Nephron progenitor cell (in vitro differentiated cells): ENCODE results near the gene PDE6C.
A peak's percentile ranks its signal among the peaks of the same experiment; 100 is the strongest.
"Not testable (repeated sequence)": the region's sequence is repeated elsewhere in the genome, so short reads cannot be mapped to it uniquely, and the experiment has no call there.

ENCODE experiments used
- DNase-seq: peaks from one replicate; pipeline ENCODE4 v3.0.0; 2021
- H3K27ac Mint-ChIP-seq: 2 replicates; pipeline ENCODE4 v1.8.0; 2021; ENCODE audit warnings: mild to moderate bottlenecking, moderate library complexity, mixed read lengths
- H3K27me3 Mint-ChIP-seq: 2 replicates; pipeline ENCODE4 v1.8.0; 2021; ENCODE audit warnings: mild to moderate bottlenecking, low read depth, mixed read lengths; ENCODE audit not compliant: poor library complexity
- H3K36me3 Mint-ChIP-seq: 2 replicates; pipeline ENCODE4 v1.8.0; 2021; ENCODE audit warnings: low read depth, mixed read lengths
- H3K4me1 Mint-ChIP-seq: 2 replicates; pipeline ENCODE4 v1.8.0; 2021; ENCODE audit warnings: mixed read lengths
- H3K4me3 Mint-ChIP-seq: 2 replicates; pipeline ENCODE4 v1.8.0; 2021; ENCODE audit warnings: mild to moderate bottlenecking, moderate library complexity, mixed read lengths
- H3K9me3 Mint-ChIP-seq: 2 replicates; pipeline ENCODE4 v1.8.0; 2021; ENCODE audit warnings: mild to moderate bottlenecking, moderate library complexity, mixed read lengths
- CTCF ChIP-seq: fragments of 200-600 bp; sonication (generic); IDR thresholded peaks from 2 replicates; pipeline ENCODE4 v1.5.0; 2021; ENCODE audit warnings: antibody characterized with exemption

PDE6C gene

DNA sequence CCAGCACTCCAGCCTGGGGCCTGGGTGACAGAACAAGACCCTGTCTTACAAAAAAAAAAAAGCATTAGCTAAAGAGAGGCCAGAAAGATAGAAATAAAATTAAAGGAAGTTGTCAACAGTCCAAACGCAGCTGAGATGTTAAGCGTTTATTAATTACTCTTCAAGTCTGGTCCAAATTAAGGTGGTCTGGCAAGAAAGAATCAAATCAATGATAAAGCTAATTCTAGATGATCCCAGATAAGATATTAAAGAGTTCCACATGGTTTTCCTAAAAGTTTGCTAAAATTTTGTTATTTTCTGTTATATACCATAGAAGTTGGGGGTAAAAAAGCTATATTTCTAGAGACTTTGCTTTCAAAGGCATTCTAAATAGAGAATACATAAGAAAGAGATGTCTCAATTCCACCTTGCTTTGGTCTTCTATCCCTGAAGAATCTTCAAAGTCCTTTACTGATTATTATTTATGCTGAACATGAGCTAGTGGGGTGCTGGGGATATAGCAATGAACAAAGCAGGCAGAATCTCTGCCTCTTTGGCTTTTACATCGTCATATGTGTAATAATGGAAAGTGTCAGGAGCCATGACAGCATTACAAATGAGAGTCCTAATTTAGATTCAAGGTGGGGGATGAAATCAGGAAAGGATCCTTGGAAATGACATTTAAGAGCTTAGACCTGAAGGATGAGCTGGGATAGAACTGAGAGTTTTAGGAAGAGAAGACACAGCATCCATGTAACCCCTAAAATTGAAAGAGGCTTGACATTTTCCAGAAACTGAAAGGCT is 66.7 kb downstream of the PDE6C start:
- Mint-ChIP-seq H3K4me1 (no peaks in the 10 kb centered on the region), H3K27me3 (no peaks in the 10 kb centered on the region), H3K36me3 (peaks cover 14% of the 10 kb centered on the region), H3K9me3 (no peaks in the 10 kb centered on the region), H3K4me3 (no peak overlapping the region), H3K27ac (peak overlapping the region; percentile 68)
- no peak for DNase-seq
- TF ChIP-seq CTCF, result no peak

DNA sequence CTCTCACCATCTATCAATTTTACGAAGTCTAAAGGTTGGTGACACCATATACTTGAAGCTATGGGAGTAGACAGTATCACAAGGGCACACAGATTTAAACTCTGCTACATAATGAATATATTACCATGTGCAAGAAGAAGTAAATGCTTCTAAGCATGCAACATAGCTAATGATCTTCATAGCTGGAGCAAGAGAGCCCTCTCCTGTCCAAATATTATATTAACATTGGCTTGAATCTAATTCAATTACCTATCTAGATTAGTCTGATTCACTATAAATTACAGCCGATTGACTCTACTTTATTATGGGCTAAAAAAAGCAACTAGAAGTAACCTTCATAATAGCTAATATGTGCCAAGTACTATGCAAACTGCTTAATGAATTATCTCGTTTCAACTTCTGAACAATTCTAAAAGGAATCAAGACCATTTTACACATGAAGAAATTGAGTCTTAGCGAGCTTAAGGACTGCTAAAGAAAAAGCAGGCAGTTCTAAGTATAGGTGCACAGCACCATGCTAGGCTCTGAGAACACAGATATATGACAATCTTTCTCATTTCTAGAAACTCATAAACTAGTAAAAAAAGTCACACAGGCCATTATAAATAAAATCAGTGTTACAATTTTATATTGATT is 68.2 kb downstream of the PDE6C start:
- no peaks in the 10 kb centered on the region for H3K9me3 Mint-ChIP-seq
- H3K36me3 Mint-ChIP-seq, result peaks cover 6% of the 10 kb centered on the region
- DNase-seq, result no peak
- no peak overlapping the region for H3K4me3 Mint-ChIP-seq
- H3K27me3 Mint-ChIP-seq, result no peaks in the 10 kb centered on the region
- H3K27ac Mint-ChIP-seq, result no peak overlapping the region
- TF ChIP-seq CTCF, result no peak
- no peaks in the 10 kb centered on the region for H3K4me1 Mint-ChIP-seq

- H3K9me3 Mint-ChIP-seq, result no peaks in the 10 kb centered on the region
- H3K4me1 Mint-ChIP-seq, result no peaks in the 10 kb centered on the region
- H3K36me3 Mint-ChIP-seq, result no peaks in the 10 kb centered on the region
- H3K27ac Mint-ChIP-seq, result no peak overlapping the region
- TF ChIP-seq CTCF, result no peak
- DNase-seq, result no peak
- no peaks in the 10 kb centered on the region for H3K27me3 Mint-ChIP-seq
- no peak overlapping the region for H3K4me3 Mint-ChIP-seq
These were observed 75.4 kb downstream of the PDE6C start for GRCh38 chr10:93687737-93688136.

DNA sequence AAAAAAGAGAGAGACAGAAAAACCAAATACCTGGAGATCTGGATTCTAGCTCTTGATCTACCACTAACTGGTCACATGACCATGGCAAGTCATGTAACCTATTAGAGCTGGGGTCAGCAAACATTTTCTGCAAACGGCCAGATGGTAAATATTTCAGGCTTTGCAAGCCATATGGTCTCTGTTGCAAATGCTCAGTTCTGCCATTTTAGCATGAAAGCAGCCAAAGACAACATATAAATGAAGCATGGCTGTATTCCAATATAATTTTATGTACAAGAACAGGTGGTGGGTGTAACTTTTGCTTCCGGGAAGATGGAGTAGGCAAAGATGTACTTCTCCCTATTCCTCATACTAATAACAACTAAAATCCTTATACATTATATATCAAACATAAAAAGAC is 83.4 kb downstream of the PDE6C start:
- Mint-ChIP-seq H3K9me3 (no peaks in the 10 kb centered on the region), H3K27me3 (no peaks in the 10 kb centered on the region), H3K4me3 (no peak overlapping the region), H3K4me1 (no peaks in the 10 kb centered on the region), H3K27ac (no peak overlapping the region), H3K36me3 (peaks cover 53% of the 10 kb centered on the region)
- DNase-seq, result no peak
- TF ChIP-seq CTCF, result no peak

DNA sequence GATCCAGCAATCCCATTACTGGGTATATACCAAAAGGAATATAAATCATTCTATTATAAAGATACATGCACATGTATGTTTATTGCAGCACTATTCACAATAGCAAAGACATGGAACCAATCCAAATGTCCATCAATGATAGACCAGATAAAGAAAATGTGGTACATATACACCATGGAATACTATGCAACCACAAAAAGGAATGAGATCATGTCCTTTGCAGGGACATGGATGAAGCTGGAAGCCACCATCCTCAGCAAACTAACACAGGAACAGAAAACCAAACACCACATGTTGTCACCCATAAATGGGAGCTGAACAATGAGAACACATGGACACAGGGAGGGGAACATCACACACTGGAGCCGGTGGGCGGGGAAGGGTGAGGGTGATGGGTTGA is 84.2 kb downstream of the PDE6C start:
- peaks cover 53% of the 10 kb centered on the region for H3K36me3 Mint-ChIP-seq
- H3K9me3 Mint-ChIP-seq, H3K27ac Mint-ChIP-seq, H3K4me3 Mint-ChIP-seq, H3K27me3 Mint-ChIP-seq, H3K4me1 Mint-ChIP-seq, DNase-seq: not testable (repeated sequence)

GRCh38 chr10:93697207-93697606 is 84.9 kb downstream of the PDE6C start:
- Mint-ChIP-seq H3K36me3 (peaks cover 53% of the 10 kb centered on the region), H3K27ac (no peak overlapping the region), H3K4me3 (no peak overlapping the region), H3K4me1 (no peaks in the 10 kb centered on the region), H3K9me3 (no peaks in the 10 kb centered on the region), H3K27me3 (no peaks in the 10 kb centered on the region)
- no peak for TF ChIP-seq CTCF
- no peak for DNase-seq
